Suprapubic skin (tissue), 4 donors: Measurements from ENCODE around the gene LAMB4.

ENCODE experiments used
- CTCF ChIP-seq, 2 donors: fragments of 200-600 bp in 1 of 2; fragments of 450-650 bp in 1 of 2; sonication (generic) in 1 of 2; IDR thresholded peaks; one replicate each; pipeline ENCODE4 v1.5.1; 2016 to 2019; ENCODE audit warnings: antibody characterized with exemption in 2 of 2, mild to moderate bottlenecking in 1 of 2, moderate library complexity in 1 of 2
- POLR2A ChIP-seq, 2 donors: fragments of 450-650 bp; IDR thresholded peaks; one replicate each; pipeline ENCODE4 v1.6.1; 2017; ENCODE audit warnings: antibody characterized with exemption in 2 of 2, mild to moderate bottlenecking in 2 of 2, moderate library complexity in 2 of 2
- POLR2AphosphoS5 ChIP-seq, 3 donors: sonication (generic); formaldehyde crosslinking; IDR thresholded peaks; one replicate each; pipeline ENCODE4 v1.6.1; 2017; ENCODE audit warnings: antibody characterized with exemption in 3 of 3

DNA sequence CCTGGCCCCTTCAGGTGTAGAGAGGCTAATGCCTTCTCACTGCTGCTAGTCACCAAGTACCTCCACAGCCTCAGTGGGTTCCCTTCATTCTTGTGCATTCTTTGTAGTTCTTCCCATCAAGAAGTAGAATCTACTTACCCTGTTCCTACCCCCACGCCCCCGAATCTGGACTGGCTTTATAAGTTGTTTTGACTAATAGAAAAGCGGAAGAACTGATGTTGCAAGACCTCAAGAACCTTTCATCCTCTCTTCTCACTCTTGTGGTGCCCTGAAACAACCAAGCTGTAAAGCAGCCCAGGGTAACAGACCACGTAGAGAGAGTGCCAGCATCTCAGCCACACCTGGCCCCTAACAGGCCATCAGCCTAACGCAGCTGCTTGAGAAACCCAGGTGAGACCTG lies 104.0 kb downstream of the LAMB4 start:
- TF ChIP-seq CTCF (IDR thresholded peaks at IDR 0.05): no peak
- no peak for TF ChIP-seq POLR2A (IDR thresholded peaks at IDR 0.05)
- no peak for TF ChIP-seq POLR2AphosphoS5 (IDR thresholded peaks at IDR 0.05)
